HG03575 (cell line): ENCODE results near the gene HOXD8.

Experiments used
- ATAC-seq: cut with Tn5 transposase; IDR thresholded peaks from one replicate; pipeline ENCODE4 v1.9.1; 2021; ENCODE audit not compliant: unreplicated experiment, insufficient number of reproducible peaks, low FRiP score; ENCODE audit errors: extremely low read depth

Gene HOXD8

DNA sequence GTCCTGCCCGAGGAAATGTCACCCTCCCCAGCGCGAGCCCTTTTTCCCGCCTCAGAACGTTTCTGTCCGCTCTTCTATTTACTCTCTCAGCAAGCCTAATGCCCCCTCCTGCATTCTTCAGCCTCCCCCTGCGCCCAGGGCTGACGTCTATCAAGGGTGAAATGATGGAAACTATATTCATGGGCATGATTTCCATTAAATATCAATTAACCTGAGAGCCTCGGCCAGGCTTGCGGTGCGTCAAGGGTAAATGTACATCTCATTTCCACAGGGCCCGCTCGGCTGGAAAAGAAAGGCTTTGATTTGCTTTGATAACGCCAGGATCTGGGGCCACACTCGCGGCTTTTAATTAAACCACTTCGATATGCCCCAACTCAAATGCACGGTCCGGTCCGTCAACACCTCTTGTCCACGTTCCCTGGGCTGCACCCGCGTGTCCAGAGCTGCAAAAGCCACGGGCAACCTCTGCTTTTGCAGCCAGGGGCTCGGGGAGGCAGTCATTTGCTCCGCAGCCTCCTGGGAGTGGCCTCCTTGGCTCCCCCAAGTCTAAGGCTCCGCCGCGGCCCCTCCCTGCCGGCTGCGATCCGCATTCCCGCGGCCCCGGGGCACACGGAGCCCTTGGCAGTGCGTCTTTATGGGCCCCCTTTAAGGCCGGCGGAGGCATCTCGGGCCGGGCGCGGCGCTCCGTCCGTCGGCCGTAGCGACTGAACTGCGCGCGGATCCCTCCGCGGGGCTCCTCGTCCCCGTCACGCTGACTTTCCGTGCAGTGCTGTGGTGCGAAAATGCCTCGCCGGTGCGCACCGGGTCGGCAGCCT, at the start of gene HOXD8:
Gene HOXD8 (plus strand): TSS at position 724 of the 815 bp plus-strand sequence. CDS start 662 bp downstream, outside the sequence.
- no peak for ATAC-seq

DNA sequence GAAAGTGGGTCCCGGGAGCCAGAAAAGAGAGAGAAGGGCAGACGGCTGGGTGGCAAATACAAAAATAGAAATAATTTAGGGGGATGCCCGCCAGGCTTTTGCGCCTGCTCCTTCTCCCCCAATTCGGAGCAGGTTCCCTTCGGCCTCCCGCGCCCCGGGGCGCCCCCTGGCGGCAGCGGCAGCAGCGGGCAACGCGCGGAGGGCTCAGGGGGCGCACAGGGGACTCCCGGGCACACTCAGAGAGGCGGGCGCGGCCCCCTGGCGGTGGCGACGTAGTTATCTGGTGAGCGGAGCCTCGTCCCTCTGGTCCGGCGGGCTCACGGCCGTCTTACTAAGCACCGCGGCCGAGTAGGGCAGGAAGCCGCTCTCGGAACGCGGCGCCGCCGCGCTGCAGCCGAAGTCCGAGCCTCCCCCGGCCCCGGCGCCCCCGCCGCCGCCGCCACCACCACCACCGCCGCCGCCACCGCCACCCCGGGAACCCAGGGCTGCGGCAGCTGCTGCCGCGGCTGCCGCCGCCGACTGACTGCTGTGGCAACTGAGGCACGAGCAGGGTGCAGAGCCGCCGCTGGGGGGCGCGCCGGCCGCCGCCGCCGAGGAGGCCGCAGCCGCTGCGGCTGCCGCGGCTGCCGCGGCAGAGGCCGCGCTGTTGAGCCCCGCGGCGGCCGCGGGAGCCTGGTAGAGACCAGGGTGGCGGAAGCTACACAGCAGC, 49.5 kb upstream of the HOXD8 start:
- ATAC-seq, result no peak

- no peak for ATAC-seq
Observed at GRCh38 chr2:176080540-176081375, 48.7 kb upstream of the HOXD8 start.

- ATAC-seq, result no peak
Observed at GRCh38 chr2:176081376-176081836, 48.1 kb upstream of the HOXD8 start.

DNA sequence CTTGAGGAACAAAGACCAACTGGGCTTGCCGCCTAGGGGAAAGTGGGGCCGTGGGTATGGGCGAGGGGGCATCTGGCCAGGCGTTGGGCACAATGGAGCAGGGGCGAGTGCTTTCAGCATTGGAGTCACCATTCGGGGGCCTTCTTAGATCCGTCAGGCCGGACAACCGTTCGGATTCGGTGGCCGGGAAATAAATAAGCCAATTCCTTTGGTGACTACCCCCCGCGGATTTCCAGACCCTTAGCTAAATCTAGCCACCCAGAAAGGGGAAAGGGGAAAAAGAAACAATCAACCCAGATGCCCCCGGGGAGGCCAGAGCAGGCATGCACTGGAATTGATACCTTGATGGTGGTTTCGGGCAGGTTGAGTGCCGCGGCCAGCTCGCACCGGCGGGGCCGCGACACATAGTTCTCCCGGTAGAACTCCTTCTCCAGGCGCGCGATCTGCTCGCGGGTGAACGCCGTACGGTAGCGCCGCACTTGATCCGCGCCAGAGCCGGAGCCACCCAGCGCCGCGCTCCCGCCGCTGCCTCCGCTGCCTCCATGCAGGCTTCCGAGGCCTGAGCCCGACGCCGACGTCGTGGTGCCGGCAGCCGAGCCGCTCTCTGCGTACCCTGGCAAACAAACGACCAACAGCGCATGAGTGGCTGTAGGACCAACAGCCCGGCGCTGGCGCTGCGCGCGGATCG, 47.5 kb upstream of the HOXD8 start:
- no peak for ATAC-seq

DNA sequence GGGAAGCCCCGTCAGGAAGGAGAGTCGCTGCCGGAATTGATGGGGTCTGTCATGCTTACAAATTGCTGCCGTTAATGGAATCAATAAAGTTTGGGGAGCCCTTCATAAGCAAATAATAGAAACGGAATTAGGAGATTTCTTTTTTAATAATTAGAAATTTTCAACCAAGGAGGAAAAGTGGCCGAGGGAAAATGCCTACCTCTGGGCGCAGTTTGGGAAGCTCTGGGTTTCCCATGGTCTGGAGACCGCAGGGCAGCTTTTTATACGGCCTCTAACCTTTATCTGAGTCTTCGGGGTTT, 47.0 kb upstream of the HOXD8 start:
- no peak for ATAC-seq

DNA sequence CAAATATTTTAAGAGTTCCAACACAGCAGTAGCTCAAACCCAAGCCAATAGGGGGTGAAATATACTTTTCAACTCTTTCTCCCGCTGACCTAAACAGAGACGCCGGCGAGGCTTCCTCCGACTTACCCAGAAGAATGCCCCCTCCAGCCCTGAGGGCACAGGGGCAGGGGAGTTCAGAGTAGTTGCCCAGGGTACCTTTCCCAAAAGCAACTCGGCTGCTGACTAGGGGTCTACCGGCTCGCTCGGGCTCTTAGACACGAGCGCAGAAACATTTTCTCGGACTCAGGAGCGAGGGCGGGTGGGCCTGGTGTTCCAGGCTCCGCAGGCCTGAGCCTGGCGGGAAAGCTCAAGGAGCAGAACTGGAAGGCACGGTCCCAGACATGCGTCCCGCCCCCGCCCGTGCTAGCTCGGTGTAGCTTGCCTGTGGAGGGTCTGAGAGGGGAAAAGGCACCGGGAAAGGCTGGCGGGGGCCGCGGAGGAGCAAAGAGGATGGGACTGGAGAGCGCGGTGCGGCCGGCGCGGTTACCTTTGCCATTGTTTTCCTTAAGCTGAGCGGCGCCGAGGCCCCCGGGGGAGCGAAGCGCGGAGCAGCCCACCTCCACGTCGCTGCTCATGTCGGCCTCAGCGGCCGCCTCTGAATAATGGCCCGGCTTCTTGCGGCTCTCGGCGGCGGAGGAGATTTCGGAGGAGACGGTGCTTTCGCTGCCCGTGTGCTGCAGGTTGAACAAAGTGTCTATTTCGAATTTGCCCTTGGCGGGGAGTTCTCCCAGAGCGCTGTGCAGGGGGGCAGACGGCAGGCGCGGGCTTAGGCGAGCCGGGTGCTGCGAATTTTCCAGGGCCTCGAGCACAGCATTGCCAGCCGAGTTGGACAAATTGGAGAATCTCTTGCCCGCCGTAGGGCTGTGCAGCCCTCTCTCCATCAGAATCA, 46.4 kb upstream of the HOXD8 start:
- no peak for ATAC-seq

GRCh38 chr2:176083796-176084261, 45.7 kb upstream of the HOXD8 start, which contains the start of gene EVX2:
Gene EVX2, minus strand, starts transcription at chr2:176083962. Its CDS starts 186 bp downstream, at chr2:176083776.
- no peak for ATAC-seq

DNA sequence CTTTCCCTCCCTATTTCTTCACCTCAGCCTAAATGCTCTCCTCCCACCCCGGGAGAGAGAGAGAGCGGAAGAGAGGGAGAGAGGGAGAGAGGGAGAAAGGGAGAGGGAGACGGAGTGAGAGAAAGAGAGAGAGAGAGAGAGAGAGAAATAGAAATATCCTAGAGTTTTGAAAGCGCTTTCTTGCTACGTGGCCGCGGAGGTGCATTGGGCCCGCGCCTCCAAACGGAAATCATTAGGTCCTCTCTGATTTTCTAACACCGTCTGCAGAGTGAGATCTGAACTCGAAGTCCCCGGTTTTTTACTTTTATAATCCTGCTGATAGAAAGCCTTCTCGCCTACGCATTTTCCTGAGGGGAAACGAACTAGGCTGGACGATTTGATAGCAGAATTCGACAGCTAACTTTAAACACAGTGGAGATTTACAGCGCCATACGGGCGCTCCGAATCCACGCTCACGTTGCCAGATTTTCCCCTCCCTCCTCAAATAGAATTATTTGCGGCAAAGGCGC, 44.8 kb upstream of the HOXD8 start:
- no peak for ATAC-seq

DNA sequence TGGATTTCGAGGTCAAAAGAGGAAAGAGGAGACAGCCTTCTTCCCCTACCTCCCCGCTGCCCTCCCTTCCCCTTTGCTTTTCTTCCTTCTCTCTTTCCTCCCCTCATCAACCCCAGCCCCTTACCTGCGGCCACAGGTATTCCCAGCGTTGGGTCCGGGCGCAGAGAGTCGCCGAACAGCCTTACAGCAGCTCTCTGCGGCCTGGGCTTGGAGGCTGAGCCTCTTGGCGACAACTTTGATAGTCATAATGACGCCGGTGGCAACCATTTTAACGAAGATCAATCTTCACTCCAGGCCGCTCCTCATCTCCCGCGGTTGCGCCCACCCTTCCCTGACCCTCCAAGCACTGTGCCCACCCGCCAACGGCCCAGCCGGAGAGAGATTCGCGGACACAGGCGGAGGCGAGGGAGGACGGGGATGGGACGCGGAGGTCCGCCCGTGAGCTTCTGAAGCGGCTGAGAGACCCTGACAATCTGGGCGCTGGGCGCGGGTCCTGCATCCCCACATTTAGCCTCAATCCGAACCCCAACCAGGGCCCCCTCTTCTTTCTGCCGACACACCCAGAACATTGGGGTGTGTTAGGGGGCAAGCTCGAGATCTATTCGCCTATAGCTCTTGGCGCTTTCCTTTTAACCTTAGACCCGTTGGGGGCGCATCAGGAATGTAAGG, 44.3 kb upstream of the HOXD8 start:
- ATAC-seq, result no peak

DNA sequence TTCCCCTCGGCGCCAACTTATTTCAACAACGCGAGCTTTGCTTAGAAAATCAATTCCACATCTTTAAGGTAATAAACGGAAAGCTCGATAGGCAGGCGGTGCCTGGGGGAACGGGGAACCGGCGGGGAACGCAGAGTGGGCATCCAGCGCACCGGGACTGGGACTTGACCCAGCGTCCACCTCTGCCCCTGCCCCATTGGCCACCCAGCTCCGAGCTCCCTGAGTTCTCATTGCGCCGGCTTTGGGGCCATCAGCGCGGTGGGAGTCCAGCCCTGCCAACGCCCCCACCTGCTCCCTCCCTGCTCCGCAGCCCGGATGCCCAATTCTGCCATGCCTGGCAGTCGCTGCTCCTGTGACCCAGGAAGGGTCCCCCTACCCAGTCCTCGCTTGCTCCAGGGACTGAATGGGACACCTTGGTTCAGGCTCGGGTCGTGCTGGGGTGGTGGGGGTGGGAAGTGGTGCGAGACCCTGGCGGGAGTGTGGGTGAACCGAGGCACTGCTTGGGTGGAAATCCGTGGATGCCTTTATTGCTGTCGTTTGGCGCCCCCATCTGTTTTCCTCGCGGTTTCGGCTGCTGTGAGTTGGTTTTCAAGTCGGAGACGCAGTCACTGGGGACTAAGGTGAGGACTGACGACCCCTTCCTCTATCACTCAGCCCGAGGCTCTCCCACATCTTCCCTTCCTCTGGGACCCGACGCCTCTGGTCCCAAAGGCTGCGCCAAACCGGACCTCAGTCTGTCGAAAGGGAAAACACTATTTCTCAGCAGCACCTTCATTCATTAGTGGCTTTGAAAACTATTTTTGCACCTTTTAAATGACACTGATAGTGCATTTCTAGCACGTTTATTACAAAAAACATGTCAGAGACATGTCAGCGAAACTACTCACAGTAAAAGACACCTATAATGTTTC, 43.4 kb upstream of the HOXD8 start:
- ATAC-seq, result no peak

- no peak for ATAC-seq
Observed at GRCh38 chr2:176087330-176088047, 42.0 kb upstream of the HOXD8 start.

- no peak for ATAC-seq
Observed at GRCh38 chr2:176088048-176088936, 41.2 kb upstream of the HOXD8 start.

GRCh38 chr2:176088937-176089842, 40.3 kb upstream of the HOXD8 start:
- ATAC-seq, result no peak
